Heart left ventricle (tissue), 13 donors: ENCODE measurements around the gene RSRC2.

ENCODE experiments used
- POLR2A ChIP-seq, 2 donors: fragments of 450-650 bp; IDR thresholded peaks; one replicate each; pipeline ENCODE4 v1.6.1; 2017; ENCODE audit warnings: antibody characterized with exemption in 2 of 2, mild to moderate bottlenecking in 2 of 2, moderate library complexity in 2 of 2
- TF ChIP-seq, protein P1 (sequence below), 12 donors: fragments of 200-600 bp; sonication (generic) in 4 of 12; IDR thresholded peaks; one replicate each; pipeline versions ENCODE4 v1.5.0 to v1.8.0; 2018 to 2022; ENCODE audit warnings: antibody characterized with exemption in 12 of 12, mild to moderate bottlenecking in 5 of 12
- donor health status: ischemic (EF 13 %, LVEDD 7.1; RV severe dilation, severe dysfunction).
- donor health status: DM: no; HTN: yes; CAD: no.
- donor health status: DM: no; HTN: no; CAD: no.
- donor health status: ischemic (EF 25% LVEDD 6.9; RV normal size, moderate dysfunction).
- donor health status: ischemic (EF 25% LVEDD 5.7; RV mildly dilated, moderate dysfunction).
- donor health status: ischemic (EF 35%, LVEDD 5.7; RV mildly dilated, moderate dysfunction).
- donor health status: nonischemic (EF 11% LVEDD 7.7; RV severe dilation, severe dysfunction).
- donor health status: DM: yes; HTN: yes; CAD: no.
- donor health status: PGD.
- donor health status: ischemic (EF 29% LVEDD 5.4; RV normal size, mild dysfunction).
- donor health status: nonischemic (EF 23%, LVEDD 6.1; RV moderate dilation, normal function).

DNA sequence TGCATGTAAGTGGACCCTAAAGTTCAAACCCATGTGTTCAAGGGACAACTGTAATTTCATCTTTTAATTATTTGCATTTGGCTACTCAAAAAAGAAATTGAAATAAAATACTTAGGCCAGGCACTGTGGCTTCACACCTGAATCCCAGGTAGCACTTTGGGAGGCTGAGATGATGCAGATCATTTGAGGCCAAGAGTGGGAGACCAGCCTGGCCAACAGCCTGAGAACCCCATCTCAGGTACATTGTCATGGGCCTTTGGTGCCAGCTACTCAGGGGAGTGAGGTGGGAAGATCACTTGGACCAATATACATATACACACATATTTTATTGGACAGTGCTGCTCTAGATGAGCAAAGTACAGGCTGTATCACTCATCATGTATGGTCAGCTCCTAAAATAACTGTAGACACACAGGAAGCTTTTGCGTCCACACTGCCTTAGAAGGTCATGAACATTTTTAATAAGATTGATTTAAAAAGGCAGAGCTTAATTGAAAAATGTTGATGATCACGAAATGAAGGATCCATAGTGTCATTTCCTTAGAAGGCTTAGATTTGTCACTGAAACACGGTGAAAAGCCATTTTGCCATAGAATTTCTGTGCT is 23.5 kb downstream of the RSRC2 start:
- TF ChIP-seq POLR2A (IDR thresholded peaks at IDR 0.05), result no peak
- TF ChIP-seq, protein P1, sequence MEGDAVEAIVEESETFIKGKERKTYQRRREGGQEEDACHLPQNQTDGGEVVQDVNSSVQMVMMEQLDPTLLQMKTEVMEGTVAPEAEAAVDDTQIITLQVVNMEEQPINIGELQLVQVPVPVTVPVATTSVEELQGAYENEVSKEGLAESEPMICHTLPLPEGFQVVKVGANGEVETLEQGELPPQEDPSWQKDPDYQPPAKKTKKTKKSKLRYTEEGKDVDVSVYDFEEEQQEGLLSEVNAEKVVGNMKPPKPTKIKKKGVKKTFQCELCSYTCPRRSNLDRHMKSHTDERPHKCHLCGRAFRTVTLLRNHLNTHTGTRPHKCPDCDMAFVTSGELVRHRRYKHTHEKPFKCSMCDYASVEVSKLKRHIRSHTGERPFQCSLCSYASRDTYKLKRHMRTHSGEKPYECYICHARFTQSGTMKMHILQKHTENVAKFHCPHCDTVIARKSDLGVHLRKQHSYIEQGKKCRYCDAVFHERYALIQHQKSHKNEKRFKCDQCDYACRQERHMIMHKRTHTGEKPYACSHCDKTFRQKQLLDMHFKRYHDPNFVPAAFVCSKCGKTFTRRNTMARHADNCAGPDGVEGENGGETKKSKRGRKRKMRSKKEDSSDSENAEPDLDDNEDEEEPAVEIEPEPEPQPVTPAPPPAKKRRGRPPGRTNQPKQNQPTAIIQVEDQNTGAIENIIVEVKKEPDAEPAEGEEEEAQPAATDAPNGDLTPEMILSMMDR (IDR thresholded peaks at IDR 0.05), result no peak
